GM15510 (cell line): ENCODE measurements around the gene ARHGAP23.

ENCODE experiments used
- POLR2A ChIP-seq: IDR thresholded peaks from 3 replicates; pipeline ENCODE4 v1.6.1; 2011; ENCODE audit warnings: borderline replicate concordance; ENCODE audit not compliant: insufficient read length; ENCODE audit errors: extremely low read depth

Gene ARHGAP23

GRCh38 chr17:38428112-38428642, at the start of gene ARHGAP23:
ARHGAP23 (plus strand) TSS chr17:38428464; CDS start chr17:38428486, 22 bp downstream.
- no peak for TF ChIP-seq POLR2A

DNA sequence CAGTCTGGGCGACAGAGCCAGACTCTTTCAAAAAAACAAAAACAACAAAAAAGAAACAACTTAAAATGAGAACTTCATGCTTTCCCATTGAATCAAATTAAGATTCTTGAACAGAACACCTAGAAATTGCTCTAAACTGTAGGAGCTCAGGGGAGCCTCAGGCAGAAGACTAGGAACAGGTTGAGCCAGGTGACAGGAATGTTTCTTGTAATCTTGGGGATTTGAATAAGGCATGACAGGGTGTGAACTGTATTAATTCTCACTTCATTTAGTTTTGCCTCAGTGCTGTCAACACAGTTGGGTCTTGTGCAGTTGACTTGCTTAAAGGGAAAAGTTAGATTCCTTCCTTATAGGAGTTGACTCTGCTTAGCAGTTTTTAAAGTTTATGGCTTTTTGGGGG, 48.8 kb upstream of the ARHGAP23 start:
- no peak for TF ChIP-seq POLR2A

- TF ChIP-seq POLR2A, result no peak
These were observed 33.2 kb upstream of the ARHGAP23 start for GRCh38 chr17:38395090-38395489.

DNA sequence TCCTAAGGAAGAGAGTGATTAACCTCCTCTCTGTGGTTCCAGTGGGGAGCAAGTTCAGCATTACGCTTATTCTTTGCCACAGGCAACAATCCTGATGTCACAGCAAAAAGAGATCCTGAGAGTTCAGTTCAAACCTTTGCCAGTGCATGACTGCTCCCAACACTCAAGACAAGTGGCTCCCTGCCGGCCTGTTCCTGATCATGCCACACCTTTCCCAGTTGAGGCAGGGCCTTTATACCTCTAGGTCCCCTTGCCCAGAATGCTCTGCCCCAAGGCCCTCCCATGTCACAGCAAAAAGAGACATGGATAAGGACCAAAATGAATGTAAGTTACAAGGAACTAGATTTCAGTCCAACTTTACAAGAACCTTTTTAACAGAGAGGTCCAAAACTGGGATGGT, 31.0 kb upstream of the ARHGAP23 start:
- TF ChIP-seq POLR2A, result no peak

- TF ChIP-seq POLR2A, result no peak
These were observed 28.0 kb upstream of the ARHGAP23 start for GRCh38 chr17:38400286-38400685.

DNA sequence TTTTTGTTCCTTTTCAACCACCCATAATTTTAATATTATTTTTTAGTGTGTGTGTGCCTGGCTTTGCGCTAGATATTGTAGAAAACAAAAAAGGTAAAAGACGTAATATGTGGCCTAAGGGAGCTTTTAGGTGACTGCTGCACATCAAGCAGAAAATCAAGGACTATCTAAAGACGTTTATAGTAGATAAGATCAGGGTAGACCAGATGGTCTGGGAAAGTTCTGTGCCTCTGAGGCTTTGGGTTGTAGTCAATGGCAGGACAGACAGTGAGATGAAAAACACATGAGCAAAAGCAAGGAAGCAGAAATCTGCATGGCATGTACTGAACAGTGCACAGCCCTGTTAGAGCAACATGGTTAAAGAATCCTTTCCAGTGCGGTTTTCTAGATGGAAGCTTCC, 26.8 kb upstream of the ARHGAP23 start:
- no peak for TF ChIP-seq POLR2A

- no peak for TF ChIP-seq POLR2A
These were observed 25.4 kb upstream of the ARHGAP23 start for GRCh38 chr17:38402897-38403296.

- no peak for TF ChIP-seq POLR2A
These were observed 24.8 kb upstream of the ARHGAP23 start for GRCh38 chr17:38403491-38403890.

DNA sequence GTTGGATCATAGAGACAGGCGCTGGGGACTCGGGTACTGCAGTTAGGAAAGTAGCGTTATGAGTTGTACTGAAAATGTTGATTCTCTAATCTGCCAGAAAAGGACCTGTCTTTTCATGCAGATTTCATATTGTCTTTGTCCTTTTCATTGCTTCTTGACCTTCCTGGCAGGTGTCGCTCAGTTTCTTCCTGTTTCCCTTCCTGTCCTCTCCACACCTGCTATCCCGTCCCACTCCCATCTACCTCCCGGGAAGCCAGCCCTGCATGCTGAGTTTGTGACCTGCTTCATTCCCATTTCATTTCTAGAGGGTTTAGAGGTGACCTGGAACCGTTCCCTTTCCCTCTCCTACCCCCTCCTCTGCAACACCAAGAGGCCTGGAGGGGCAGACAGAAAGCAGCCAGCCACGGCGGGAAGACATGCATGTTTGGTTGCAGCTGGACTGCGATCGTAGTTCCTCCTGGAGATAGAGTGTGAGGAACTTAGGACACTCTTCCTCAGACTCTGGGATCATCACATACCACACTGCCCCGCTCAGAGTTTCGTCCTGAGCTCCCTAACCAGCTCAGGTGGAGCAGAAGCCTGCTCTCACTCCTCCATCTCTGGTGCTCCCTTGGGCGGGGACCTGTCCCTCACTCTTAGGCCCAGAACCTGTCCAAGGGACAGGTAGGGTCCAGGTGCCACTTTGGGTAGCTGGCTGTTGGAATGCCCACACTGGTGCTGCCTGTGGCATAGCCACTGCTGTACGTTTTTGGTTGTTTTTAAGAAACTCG, 23.9 kb upstream of the ARHGAP23 start:
- no peak for TF ChIP-seq POLR2A

- TF ChIP-seq POLR2A, result no peak
These were observed 22.6 kb upstream of the ARHGAP23 start for GRCh38 chr17:38405654-38406053.

DNA sequence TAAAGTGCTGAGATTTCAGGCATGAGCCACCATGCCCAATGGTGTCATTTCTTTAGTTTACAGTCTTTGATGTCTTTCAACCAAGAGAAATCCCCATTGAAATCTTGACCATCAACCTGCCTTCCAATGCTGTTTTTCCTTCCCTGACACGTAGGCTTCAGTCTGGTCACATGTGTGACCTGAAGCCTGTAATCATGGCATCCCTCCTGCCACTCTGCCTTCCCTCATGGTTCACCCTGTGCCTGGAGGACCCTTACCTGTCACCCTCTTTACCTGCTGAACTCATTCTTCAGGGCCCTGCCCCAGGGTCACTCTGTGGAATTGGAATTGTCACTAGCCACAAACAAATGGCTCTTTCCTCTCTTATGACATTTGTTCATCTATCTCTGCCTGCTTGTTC, 18.1 kb upstream of the ARHGAP23 start:
- no peak for TF ChIP-seq POLR2A

GRCh38 chr17:38415250-38416194, 12.7 kb upstream of the ARHGAP23 start:
- peak; percentile 40 for TF ChIP-seq POLR2A

DNA sequence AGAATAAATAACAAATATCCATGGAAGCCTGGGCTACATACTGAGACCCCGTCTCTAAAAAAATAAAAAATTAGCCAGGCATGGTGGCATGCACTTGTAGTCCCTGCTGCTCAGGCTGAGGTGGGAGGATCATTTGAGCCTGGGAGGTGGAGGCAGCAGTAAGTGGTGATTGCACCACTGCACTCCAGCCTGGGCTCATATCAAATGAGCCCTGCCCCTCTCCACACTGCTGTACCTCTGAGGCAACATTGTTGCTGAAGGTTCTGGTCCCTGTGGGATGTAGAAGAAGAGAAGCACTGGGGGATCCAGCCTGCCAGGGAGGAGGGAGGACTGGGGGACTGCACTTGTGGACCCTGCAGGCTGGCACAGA, 11.4 kb upstream of the ARHGAP23 start:
- TF ChIP-seq POLR2A, result no peak

GRCh38 chr17:38417210-38417951, 10.9 kb upstream of the ARHGAP23 start:
- TF ChIP-seq POLR2A, result no peak

GRCh38 chr17:38418062-38418692, 10.1 kb upstream of the ARHGAP23 start:
- TF ChIP-seq POLR2A, result no peak
